ENCODE measurements around the gene NOX5. TPM values are rescaled to one million over a fixed set of nuclear protein-coding genes. Genes with fewer than 3 reads are reported as not detected.

NOX5 gene
- total RNA-seq, 6 experiments from 2014 or later, result 0.06 to 0.15 (median 0.11) TPM; not detected in 3

DNA sequence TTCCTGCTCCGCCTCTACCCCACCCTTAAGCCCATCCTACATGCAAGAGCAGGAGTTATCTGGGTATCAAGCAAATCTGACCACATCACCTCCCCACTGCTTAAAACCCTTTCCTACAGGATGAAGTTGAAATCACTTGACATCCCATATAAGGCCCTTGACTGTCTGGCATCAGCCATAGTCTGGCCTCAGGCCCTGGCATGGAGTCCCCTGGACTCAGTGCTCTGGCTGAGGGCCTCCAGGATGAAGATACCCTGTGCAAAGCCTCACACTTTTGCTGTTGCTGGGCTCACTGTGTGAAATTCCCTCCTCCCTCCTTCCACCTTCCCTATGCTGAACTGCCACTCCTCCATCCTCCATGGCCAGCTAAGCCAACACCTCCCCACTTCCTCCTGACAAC is 80.8 kb downstream of the NOX5 start:
- intact Hi-C loops (cut with DNase I), result no loop called here
- no peak for ATAC-seq

DNA sequence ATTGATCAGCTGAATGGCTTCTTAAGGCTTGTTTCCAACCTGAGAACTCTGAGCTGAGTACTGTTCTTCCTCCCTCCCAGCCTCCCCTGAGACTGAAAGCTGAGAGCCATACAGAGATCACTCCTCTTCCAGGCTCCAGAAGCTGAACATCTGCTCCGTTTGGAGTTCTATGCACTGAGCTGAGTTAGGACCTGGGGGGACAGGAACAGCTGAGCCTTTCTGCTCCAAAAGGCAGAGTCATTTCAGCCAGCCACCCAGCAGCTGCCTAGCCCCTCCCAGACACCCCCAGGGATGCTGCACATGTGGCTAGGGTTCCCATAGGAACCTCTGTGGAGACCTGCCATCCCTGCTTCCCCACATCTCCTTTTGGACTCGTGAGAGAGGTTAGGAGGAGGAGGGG is 81.7 kb downstream of the NOX5 start:
- intact Hi-C loops (cut with DNase I), result no loop called here
- Histone ChIP-seq H3K4me3 (no peak overlapping the region), H3K27ac (no peak overlapping the region), H3K36me3 (no peaks in the 10 kb centered on the region), H3K4me1 (no peaks in the 10 kb centered on the region), H3K27me3 (no peaks in the 10 kb centered on the region), H3K9me3 (no peaks in the 10 kb centered on the region)
- TF ChIP-seq, protein P1, sequence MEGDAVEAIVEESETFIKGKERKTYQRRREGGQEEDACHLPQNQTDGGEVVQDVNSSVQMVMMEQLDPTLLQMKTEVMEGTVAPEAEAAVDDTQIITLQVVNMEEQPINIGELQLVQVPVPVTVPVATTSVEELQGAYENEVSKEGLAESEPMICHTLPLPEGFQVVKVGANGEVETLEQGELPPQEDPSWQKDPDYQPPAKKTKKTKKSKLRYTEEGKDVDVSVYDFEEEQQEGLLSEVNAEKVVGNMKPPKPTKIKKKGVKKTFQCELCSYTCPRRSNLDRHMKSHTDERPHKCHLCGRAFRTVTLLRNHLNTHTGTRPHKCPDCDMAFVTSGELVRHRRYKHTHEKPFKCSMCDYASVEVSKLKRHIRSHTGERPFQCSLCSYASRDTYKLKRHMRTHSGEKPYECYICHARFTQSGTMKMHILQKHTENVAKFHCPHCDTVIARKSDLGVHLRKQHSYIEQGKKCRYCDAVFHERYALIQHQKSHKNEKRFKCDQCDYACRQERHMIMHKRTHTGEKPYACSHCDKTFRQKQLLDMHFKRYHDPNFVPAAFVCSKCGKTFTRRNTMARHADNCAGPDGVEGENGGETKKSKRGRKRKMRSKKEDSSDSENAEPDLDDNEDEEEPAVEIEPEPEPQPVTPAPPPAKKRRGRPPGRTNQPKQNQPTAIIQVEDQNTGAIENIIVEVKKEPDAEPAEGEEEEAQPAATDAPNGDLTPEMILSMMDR (IDR thresholded peaks at IDR 0.05), result no peak
- no peak for TF ChIP-seq POLR2A (IDR thresholded peaks at IDR 0.05)
- 17% methylated on average over 1 of the region's 2 CpGs for WGBS (ENCODE audit: insufficient coverage, low coverage, low lambda C conversion rate, missing lambda C conversion rate)
- ATAC-seq (no peak), DNase-seq (no peak)

More for the DNA sequence above, 80.8 kb downstream of the NOX5 start:
- Histone ChIP-seq H3K27ac (no peak overlapping the region), H3K36me3 (no peaks in the 10 kb centered on the region), H3K4me3 (no peak overlapping the region), H3K9me3 (no peaks in the 10 kb centered on the region), H3K4me1 (no peaks in the 10 kb centered on the region), H3K27me3 (no peaks in the 10 kb centered on the region)
- no peak for DNase-seq
- no peak for TF ChIP-seq POLR2A (IDR thresholded peaks at IDR 0.05)
- TF ChIP-seq, protein P1 (IDR thresholded peaks at IDR 0.05), result no peak
- 100% methylated on average over 1 of the region's 1 CpG for WGBS (ENCODE audit: insufficient coverage, low coverage, low lambda C conversion rate, missing lambda C conversion rate)

DNA sequence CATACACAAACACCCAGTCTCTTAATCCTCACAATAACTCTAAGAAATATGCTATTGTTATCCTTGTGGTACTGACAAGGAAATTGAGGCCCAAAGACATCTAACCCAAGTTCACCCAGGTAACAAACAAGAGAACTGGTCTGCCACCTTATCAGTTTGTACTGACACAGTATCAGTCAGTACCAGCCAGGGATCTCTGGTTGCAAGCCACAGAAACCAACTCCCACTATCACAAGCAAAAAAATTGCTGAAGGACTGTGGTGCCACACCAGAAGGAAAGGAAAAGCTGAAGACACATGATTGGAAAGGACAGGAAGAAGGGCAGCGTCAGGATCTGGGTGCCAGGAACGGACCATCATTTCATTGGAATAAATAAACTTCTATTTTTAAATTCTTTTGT is 82.1 kb downstream of the NOX5 start:
- H3K27me3 ChIP-seq, result no peaks in the 10 kb centered on the region
- no peaks in the 10 kb centered on the region for H3K4me1 ChIP-seq
- no peak overlapping the region for H3K27ac ChIP-seq
- H3K36me3 ChIP-seq, result no peaks in the 10 kb centered on the region
- ATAC-seq (no peak), DNase-seq (no peak)
- H3K9me3 ChIP-seq, result no peaks in the 10 kb centered on the region
- H3K4me3 ChIP-seq, result no peak overlapping the region
- intact Hi-C loops (cut with DNase I), result no loop called here
- WGBS (ENCODE audit: insufficient coverage, low coverage, low lambda C conversion rate, missing lambda C conversion rate), result 76% methylated on average over 2 of the region's 2 CpGs
- no peak for TF ChIP-seq POLR2A (IDR thresholded peaks at IDR 0.05)
- TF ChIP-seq, protein P1 (IDR thresholded peaks at IDR 0.05), result no peak

DNA sequence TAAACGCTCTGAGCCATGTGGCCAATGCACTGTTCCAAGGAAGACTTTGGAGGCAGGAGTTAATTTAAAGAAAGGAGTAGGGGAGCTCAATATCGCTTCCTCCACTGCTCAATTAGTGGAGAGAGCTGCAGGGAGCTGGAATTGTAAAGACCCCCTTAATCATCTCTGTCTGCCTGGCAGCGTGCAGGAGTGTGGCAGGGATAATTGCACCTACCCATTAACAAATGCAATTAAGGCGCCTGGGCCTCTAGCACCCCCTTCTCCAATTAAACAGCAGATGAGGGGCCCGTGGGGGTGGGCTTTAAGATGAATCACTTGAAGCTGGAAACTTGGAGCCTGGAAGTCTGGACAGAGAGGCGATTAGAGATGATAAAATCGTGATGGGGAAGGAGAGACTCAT is 84.3 kb downstream of the NOX5 start:
- Histone ChIP-seq H3K27ac (no peak overlapping the region), H3K36me3 (no peaks in the 10 kb centered on the region), H3K27me3 (no peaks in the 10 kb centered on the region), H3K4me3 (no peak overlapping the region), H3K4me1 (no peaks in the 10 kb centered on the region), H3K9me3 (no peaks in the 10 kb centered on the region)
- no peak for DNase-seq
- no peak for ATAC-seq
- intact Hi-C loops (cut with DNase I), result no loop called here
- 73% methylated on average over 4 of the region's 7 CpGs for WGBS (ENCODE audit: insufficient coverage, low coverage, low lambda C conversion rate, missing lambda C conversion rate)
- no peak for TF ChIP-seq POLR2A (IDR thresholded peaks at IDR 0.05)
- TF ChIP-seq, protein P1 (IDR thresholded peaks at IDR 0.05), result no peak

DNA sequence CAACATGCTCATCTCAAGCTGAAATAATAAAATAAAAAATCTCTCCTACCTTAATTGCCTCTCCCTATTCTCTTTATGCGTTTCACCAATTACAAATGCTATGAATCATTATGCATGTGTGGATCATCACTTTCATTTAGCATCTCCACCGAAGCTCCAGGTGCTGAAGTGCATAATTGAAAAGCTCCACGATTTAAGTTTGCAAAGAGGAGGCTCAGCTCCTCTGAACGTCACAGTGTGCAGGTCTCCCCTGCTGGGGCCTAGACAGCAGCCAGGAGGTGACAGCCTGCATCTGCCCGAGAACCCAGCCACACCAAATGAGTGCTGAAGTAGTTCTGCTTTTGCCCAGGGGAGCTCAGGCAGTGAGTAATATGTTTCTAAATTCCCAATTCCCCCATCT is 85.4 kb downstream of the NOX5 start:
- WGBS (ENCODE audit: insufficient coverage, low coverage, low lambda C conversion rate, missing lambda C conversion rate), result 73% methylated on average over 5 of the region's 5 CpGs
- no peak for DNase-seq
- Histone ChIP-seq H3K27me3 (no peaks in the 10 kb centered on the region), H3K9me3 (no peaks in the 10 kb centered on the region), H3K4me3 (no peak overlapping the region), H3K4me1 (no peaks in the 10 kb centered on the region), H3K36me3 (no peaks in the 10 kb centered on the region), H3K27ac (no peak overlapping the region)
- intact Hi-C loops (cut with DNase I), result no loop called here
- no peak for ATAC-seq
- TF ChIP-seq POLR2A (IDR thresholded peaks at IDR 0.05), result no peak
- TF ChIP-seq, protein P1 (IDR thresholded peaks at IDR 0.05), result no peak
